Measurements from ENCODE around the gene REN. TPM values are rescaled to one million over a fixed set of nuclear protein-coding genes. Genes with fewer than 3 reads are reported as not detected.

Gene REN
- not detected for polyA plus RNA-seq (2013, experiment 1 of 2)
- polyA plus RNA-seq (2013, experiment 2 of 2): not detected

GRCh38 chr1:204166219-204166618, at the start of gene REN:
Gene REN (minus strand): TSS chr1:204166337. CDS start chr1:204166293, 44 bp downstream.
- Histone ChIP-seq H3K27ac (ENCODE audit: low read depth, low read length) (no peak within 1 kb of the TSS), H3K4me3 (ENCODE audit: low read length) (no peak within 1 kb of the TSS), H3K4me1 (ENCODE audit: insufficient read depth, low read length) (no peaks in the 10 kb centered on the region), H3K9me3 (ENCODE audit: insufficient read depth, low read depth, low read length) (peaks cover 25% of the 10 kb centered on the region), H3K27me3 (ENCODE audit: insufficient read depth, low read length) (no peaks in the 10 kb centered on the region), H3K36me3 (ENCODE audit: insufficient read depth, low read length) (no peaks in the 10 kb centered on the region), H3K9ac (ENCODE audit: low read depth, low read length) (no peak within 1 kb of the TSS)
- 86% methylated on average over 5 of the region's 5 CpGs for WGBS

GRCh38 chr1:204213668-204214662, 47.8 kb upstream of the REN start, which contains the start of gene GOLT1A:
Gene GOLT1A (minus strand): TSS chr1:204213988. CDS start chr1:204213906, 82 bp downstream.
- no peak within 1 kb of the TSS; the same call in 1 of the 2 replicates for H3K27ac ChIP-seq (ENCODE audit: low read depth, low read length)
- peak within 1 kb of the TSS; percentile 60 for H3K4me3 ChIP-seq (ENCODE audit: low read length)
- H3K4me1 ChIP-seq (ENCODE audit: insufficient read depth, low read length): no peaks in the 10 kb centered on the region
- 11% methylated on average over 41 of the region's 41 CpGs for WGBS
- no peaks in the 10 kb centered on the region for H3K9me3 ChIP-seq (ENCODE audit: insufficient read depth, low read depth, low read length)
- H3K9ac ChIP-seq (ENCODE audit: low read depth, low read length): peak within 1 kb of the TSS; percentile 24
- H3K27me3 ChIP-seq (ENCODE audit: insufficient read depth, low read length): 0 out of 2 replicates have a peak, but pooled peaks cover 6% of the 10 kb centered on the region
- no peaks in the 10 kb centered on the region for H3K36me3 ChIP-seq (ENCODE audit: insufficient read depth, low read length)

GRCh38 chr1:204212715-204213114, 46.6 kb upstream of the REN start:
- Histone ChIP-seq H3K9me3 (ENCODE audit: insufficient read depth, low read depth, low read length) (no peaks in the 10 kb centered on the region), H3K36me3 (ENCODE audit: insufficient read depth, low read length) (no peaks in the 10 kb centered on the region), H3K4me3 (ENCODE audit: low read length) (no peak overlapping the region), H3K4me1 (ENCODE audit: insufficient read depth, low read length) (no peaks in the 10 kb centered on the region), H3K9ac (ENCODE audit: low read depth, low read length) (no peak overlapping the region), H3K27me3 (ENCODE audit: insufficient read depth, low read length) (0 out of 2 replicates have a peak, but pooled peaks cover 6% of the 10 kb centered on the region), H3K27ac (ENCODE audit: low read depth, low read length) (no peak overlapping the region)
- 89% methylated on average over 3 of the region's 3 CpGs for WGBS

GRCh38 chr1:204211046-204211445, 44.9 kb upstream of the REN start:
- no peaks in the 10 kb centered on the region for H3K4me1 ChIP-seq (ENCODE audit: insufficient read depth, low read length)
- no peak overlapping the region for H3K27ac ChIP-seq (ENCODE audit: low read depth, low read length)
- H3K9me3 ChIP-seq (ENCODE audit: insufficient read depth, low read depth, low read length): no peaks in the 10 kb centered on the region
- no peaks in the 10 kb centered on the region for H3K36me3 ChIP-seq (ENCODE audit: insufficient read depth, low read length)
- 91% methylated on average over 7 of the region's 7 CpGs for WGBS
- H3K27me3 ChIP-seq (ENCODE audit: insufficient read depth, low read length): 0 out of 2 replicates have a peak, but pooled peaks cover 6% of the 10 kb centered on the region
- H3K9ac ChIP-seq (ENCODE audit: low read depth, low read length): no peak overlapping the region
- no peak overlapping the region for H3K4me3 ChIP-seq (ENCODE audit: low read length)

GRCh38 chr1:204207136-204207616, 41.0 kb upstream of the REN start:
- H3K4me3 ChIP-seq (ENCODE audit: low read length): no peak overlapping the region
- H3K27me3 ChIP-seq (ENCODE audit: insufficient read depth, low read length): no peaks in the 10 kb centered on the region; the same call in 1 of the 2 replicates
- 20% methylated on average over 13 of the region's 13 CpGs for WGBS

GRCh38 chr1:204206121-204206520, 40.0 kb upstream of the REN start:
- 72% methylated on average over 1 of the region's 2 CpGs for WGBS

More at GRCh38 chr1:204207136-204207616, 41.0 kb upstream of the REN start:
- H3K9ac ChIP-seq (ENCODE audit: low read depth, low read length): no peak overlapping the region
- no peaks in the 10 kb centered on the region for H3K4me1 ChIP-seq (ENCODE audit: insufficient read depth, low read length)
- no peaks in the 10 kb centered on the region for H3K36me3 ChIP-seq (ENCODE audit: insufficient read depth, low read length)
- H3K9me3 ChIP-seq (ENCODE audit: insufficient read depth, low read depth, low read length): no peaks in the 10 kb centered on the region
- no peak overlapping the region for H3K27ac ChIP-seq (ENCODE audit: low read depth, low read length)

GRCh38 chr1:204205486-204205885, 39.3 kb upstream of the REN start:
- H3K36me3 ChIP-seq (ENCODE audit: insufficient read depth, low read length): no peaks in the 10 kb centered on the region
- H3K27ac ChIP-seq (ENCODE audit: low read depth, low read length): no peak overlapping the region
- no peaks in the 10 kb centered on the region for H3K9me3 ChIP-seq (ENCODE audit: insufficient read depth, low read depth, low read length)
- no peaks in the 10 kb centered on the region; the same call in 1 of the 2 replicates for H3K27me3 ChIP-seq (ENCODE audit: insufficient read depth, low read length)
- H3K4me3 ChIP-seq (ENCODE audit: low read length): no peak overlapping the region
- H3K9ac ChIP-seq (ENCODE audit: low read depth, low read length): no peak overlapping the region
- H3K4me1 ChIP-seq (ENCODE audit: insufficient read depth, low read length): no peaks in the 10 kb centered on the region

More at GRCh38 chr1:204206121-204206520, 40.0 kb upstream of the REN start:
- no peak overlapping the region for H3K9ac ChIP-seq (ENCODE audit: low read depth, low read length)
- no peaks in the 10 kb centered on the region for H3K9me3 ChIP-seq (ENCODE audit: insufficient read depth, low read depth, low read length)
- no peaks in the 10 kb centered on the region for H3K36me3 ChIP-seq (ENCODE audit: insufficient read depth, low read length)
- H3K4me1 ChIP-seq (ENCODE audit: insufficient read depth, low read length): no peaks in the 10 kb centered on the region
- no peak overlapping the region for H3K27ac ChIP-seq (ENCODE audit: low read depth, low read length)
- H3K27me3 ChIP-seq (ENCODE audit: insufficient read depth, low read length): no peaks in the 10 kb centered on the region; the same call in 1 of the 2 replicates
- no peak overlapping the region for H3K4me3 ChIP-seq (ENCODE audit: low read length)

GRCh38 chr1:204204944-204205343, 38.8 kb upstream of the REN start:
- H3K4me3 ChIP-seq (ENCODE audit: low read length): no peak overlapping the region
- no peak overlapping the region for H3K27ac ChIP-seq (ENCODE audit: low read depth, low read length)
- H3K9ac ChIP-seq (ENCODE audit: low read depth, low read length): no peak overlapping the region
- H3K27me3 ChIP-seq (ENCODE audit: insufficient read depth, low read length): no peaks in the 10 kb centered on the region; the same call in 1 of the 2 replicates
- no CpG with 5 or more reads among the region's 2 CpGs for WGBS
- no peaks in the 10 kb centered on the region for H3K9me3 ChIP-seq (ENCODE audit: insufficient read depth, low read depth, low read length)
- no peaks in the 10 kb centered on the region for H3K36me3 ChIP-seq (ENCODE audit: insufficient read depth, low read length)
- H3K4me1 ChIP-seq (ENCODE audit: insufficient read depth, low read length): no peaks in the 10 kb centered on the region

- Histone ChIP-seq H3K27me3 (ENCODE audit: insufficient read depth, low read length) (no peaks in the 10 kb centered on the region; the same call in 1 of the 2 replicates), H3K9me3 (ENCODE audit: insufficient read depth, low read depth, low read length) (no peaks in the 10 kb centered on the region), H3K27ac (ENCODE audit: low read depth, low read length) (no peak overlapping the region), H3K9ac (ENCODE audit: low read depth, low read length) (no peak overlapping the region), H3K36me3 (ENCODE audit: insufficient read depth, low read length) (no peaks in the 10 kb centered on the region), H3K4me3 (ENCODE audit: low read length) (no peak overlapping the region), H3K4me1 (ENCODE audit: insufficient read depth, low read length) (peaks cover 3% of the 10 kb centered on the region; the same call in 1 of the 2 replicates)
- 84% methylated on average over 5 of the region's 5 CpGs for WGBS
Measured at GRCh38 chr1:204203206-204203767, 37.1 kb upstream of the REN start.

GRCh38 chr1:204202481-204202880, 36.3 kb upstream of the REN start:
- WGBS: 91% methylated on average over 4 of the region's 4 CpGs
- H3K9ac ChIP-seq (ENCODE audit: low read depth, low read length): no peak overlapping the region
- no peak overlapping the region for H3K4me3 ChIP-seq (ENCODE audit: low read length)
- no peaks in the 10 kb centered on the region; the same call in 1 of the 2 replicates for H3K27me3 ChIP-seq (ENCODE audit: insufficient read depth, low read length)
- H3K36me3 ChIP-seq (ENCODE audit: insufficient read depth, low read length): no peaks in the 10 kb centered on the region
- no peaks in the 10 kb centered on the region for H3K9me3 ChIP-seq (ENCODE audit: insufficient read depth, low read depth, low read length)
- no peak overlapping the region for H3K27ac ChIP-seq (ENCODE audit: low read depth, low read length)
- peaks cover 3% of the 10 kb centered on the region; the same call in 1 of the 2 replicates for H3K4me1 ChIP-seq (ENCODE audit: insufficient read depth, low read length)

Measured in HUES64 (cell line).